Measurements from ENCODE around the gene TREML2. TPM values are rescaled to one million over a fixed set of nuclear protein-coding genes. Genes with fewer than 3 reads are reported as not detected.

Gene TREML2
- total RNA-seq, 1 experiment from 2014 or later, result not detected

- no peak for TF ChIP-seq ATF3 (IDR thresholded peaks at IDR 0.05)
- TF ChIP-seq JUND (IDR thresholded peaks at IDR 0.05), result no peak
- no peak for TF ChIP-seq EZH2 (IDR thresholded peaks at IDR 0.05)
- no peak for TF ChIP-seq SIN3A (IDR thresholded peaks at IDR 0.05; ENCODE audit: low read depth)
- TF ChIP-seq REST (IDR thresholded peaks at IDR 0.05; ENCODE audit: low read depth), result no peak
- no peak for TF ChIP-seq EZH2phosphoT487 (IDR thresholded peaks at IDR 0.05; ENCODE audit: borderline replicate concordance)
- TF ChIP-seq POLR2AphosphoS5 (IDR thresholded peaks at IDR 0.05; ENCODE audit: low read depth, low read length), result no peak
- TF ChIP-seq SRF (IDR thresholded peaks at IDR 0.05; ENCODE audit: low read depth), result no peak
- TF ChIP-seq ELF1 (IDR thresholded peaks at IDR 0.05; ENCODE audit: borderline replicate concordance, low read depth), result no peak
- TF ChIP-seq RAD21 (IDR thresholded peaks at IDR 0.05; ENCODE audit: low read depth), result no peak
- no peak for TF ChIP-seq ZFX (IDR thresholded peaks at IDR 0.05)
- ChIA-PET RAD21 (ENCODE audit: low non-redundant PET in 1 of 2, low total read pairs in 2 of 2, uncharacterized antibody in 2 of 2, unreplicated experiment in 2 of 2) (no interaction called here), CTCF (interaction anchor here (0.6 to 1.3 kb wide), 2 partner anchors 9 to 18 kb away, joined by 3 to 5 read pairs; no protein-coding TSS in a partner anchor), POLR2A (interaction anchor here (0.5 kb wide), 1 partner anchor 107 kb away, joined by 3 read pairs; no protein-coding TSS in a partner anchor)
- ATAC-seq, result no peak
- no peak overlapping the region for H2AFZ ChIP-seq (ENCODE audit: low read depth, low read length, poor library complexity, severe bottlenecking)
- no peak overlapping the region for H3K4me3 ChIP-seq (replicated peaks in 1 of 2; ENCODE audit: low read depth in 1 of 2, low read length in 2 of 2)
- no TSS peak for BruUV-seq (replicated peaks)
- intact Hi-C loops (cut with micrococcal nuclease), result no loop called here
- no peak overlapping the region for H3K9ac ChIP-seq (ENCODE audit: low read length)
- H3K36me3 ChIP-seq (ENCODE audit: control insufficient read depth in 1 of 2, insufficient read depth in 2 of 2, low read length in 2 of 2), result no peaks in the 10 kb centered on the region
- no peak overlapping the region for H3K27ac ChIP-seq (ENCODE audit: low read depth, low read length)
- H3K27me3 ChIP-seq (ENCODE audit: insufficient read depth, low read length), result peaks cover 29% of the 10 kb centered on the region
- H3K9me3 ChIP-seq (ENCODE audit: control insufficient read depth in 1 of 2, insufficient read depth in 1 of 2, low read depth in 1 of 2, low read length in 2 of 2), result no peaks in the 10 kb centered on the region
- no peak overlapping the region for H3K4me2 ChIP-seq (ENCODE audit: low read length)
- H3K9me2 ChIP-seq (ENCODE audit: insufficient read depth), result no peaks in the 10 kb centered on the region
- no peaks in the 10 kb centered on the region for H3K4me1 ChIP-seq (ENCODE audit: control insufficient read depth in 1 of 2, insufficient read depth in 2 of 2, low read length in 2 of 2)
- no peak for DNase-seq (ENCODE audit: low read depth, low spot score)
- no peaks in the 10 kb centered on the region for H4K20me1 ChIP-seq (ENCODE audit: insufficient read depth)
- no peaks in the 10 kb centered on the region for H3K79me2 ChIP-seq (ENCODE audit: insufficient read depth, low read length)
These were observed 551 bp downstream of the TREML2 start for GRCh38 chr6:41200296-41200900.
